NCI-H1105 (cell line): ENCODE data around the gene PSMD3.
A peak's percentile ranks its signal among the peaks of the same experiment; 100 is the strongest.

ENCODE experiments used
- DNase-seq: peaks from one replicate; lab custom pipeline; 2025; lab: John Stamatoyannopoulos, UW

Gene PSMD3

DNA sequence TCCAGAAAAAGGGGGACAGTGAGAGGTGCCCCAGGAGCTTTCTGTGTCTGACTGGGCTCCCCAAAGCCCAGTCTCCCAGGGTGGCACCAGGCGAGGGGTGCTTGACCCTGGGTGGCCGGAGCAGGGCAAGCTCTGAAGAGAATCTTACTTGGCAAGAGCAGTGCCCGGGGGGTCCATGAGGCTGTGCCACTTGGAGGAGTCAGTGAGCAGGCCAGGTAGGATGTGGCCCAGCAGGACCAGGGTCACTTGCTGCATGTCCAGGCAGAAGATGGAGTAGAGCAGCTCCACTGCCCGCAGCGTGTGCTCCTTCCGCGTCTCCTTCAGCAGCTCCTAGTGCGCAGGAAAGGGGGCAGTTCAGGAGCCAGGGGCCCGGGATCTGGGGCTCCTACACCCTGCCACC, 41.9 kb downstream of the PSMD3 start:
- DNase-seq = no peak

DNA sequence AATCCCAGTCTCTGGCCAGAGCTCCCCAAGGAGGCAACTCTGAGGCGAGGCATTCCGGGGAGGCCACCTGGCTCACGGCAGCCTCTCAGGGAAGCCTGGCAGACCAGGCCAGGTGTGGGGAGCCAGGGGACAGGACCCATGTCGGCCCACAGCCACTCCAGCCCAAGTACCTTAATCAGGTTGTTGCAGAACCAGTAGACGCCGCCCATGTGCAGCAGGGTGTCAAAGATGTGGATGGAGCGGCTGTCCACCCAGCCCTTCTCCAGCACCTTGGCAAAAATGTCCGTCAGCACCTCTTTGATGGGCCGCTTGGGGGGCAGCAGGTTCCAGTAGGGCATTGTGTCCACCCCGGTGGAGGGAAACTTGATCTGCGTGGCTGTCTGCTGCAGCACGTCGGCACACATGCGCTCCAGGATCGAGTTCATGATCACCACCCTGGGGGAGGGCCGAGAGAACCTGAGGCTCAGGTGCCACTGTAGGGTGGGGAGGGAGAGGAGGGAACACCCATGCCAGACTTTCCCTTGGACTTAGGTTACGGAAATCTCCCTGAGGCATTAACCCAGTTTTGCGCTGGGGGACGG, 42.4 kb downstream of the PSMD3 start:
- DNase-seq = no peak

DNA sequence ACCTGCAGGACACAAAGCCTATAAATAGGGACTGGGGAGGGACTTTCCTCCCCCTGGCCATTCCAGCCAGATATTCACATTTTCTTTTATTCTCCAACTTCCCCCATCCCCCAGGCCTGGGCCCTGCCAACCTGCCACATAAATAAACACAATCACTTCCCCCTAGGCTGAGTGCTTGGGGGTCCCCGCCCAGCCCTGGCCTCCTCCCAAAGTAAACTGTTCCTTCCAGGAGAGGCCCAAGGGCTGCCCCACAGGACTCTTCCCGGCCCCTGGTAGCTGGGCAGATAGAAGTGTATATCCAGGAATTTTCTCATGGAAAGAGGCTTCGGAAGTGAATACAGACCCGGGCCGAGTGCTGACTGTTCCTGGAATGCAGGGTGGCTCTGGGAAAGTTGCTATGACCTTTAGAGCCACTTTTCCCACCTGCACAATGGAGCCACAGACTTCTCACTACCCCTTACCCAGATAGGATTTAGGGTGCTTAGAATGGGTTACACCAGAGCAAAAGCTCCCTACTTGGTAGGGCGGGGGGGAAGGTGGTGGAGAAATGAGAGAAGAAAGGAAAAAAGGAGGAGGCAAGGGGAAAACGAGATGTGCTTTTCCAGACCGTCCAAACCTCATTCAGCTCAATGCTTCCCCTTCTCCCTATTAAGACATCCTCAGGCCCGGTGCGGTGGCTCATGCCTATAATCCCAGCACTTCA, 43.1 kb downstream of the PSMD3 start:
- no peak for DNase-seq

DNA sequence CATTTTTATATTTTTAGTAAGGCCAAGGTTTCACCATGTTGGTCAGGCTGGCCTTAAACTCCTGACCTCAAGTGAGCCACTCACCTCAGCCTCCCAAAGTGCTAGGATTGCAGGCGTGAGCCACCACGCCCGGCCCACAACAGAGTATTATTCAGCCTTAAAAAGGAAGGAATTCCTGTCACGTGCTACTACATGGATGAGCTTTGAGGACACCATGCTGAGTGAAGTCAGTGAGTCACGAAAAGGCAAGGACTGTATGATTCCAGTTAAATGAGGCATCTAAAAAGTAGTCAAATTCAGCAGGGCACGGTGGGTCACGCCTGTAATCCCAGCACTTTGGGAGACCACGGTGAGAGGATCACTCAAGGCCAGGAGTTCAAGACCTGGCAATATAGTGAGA, 44.3 kb downstream of the PSMD3 start:
- DNase-seq = no peak

DNA sequence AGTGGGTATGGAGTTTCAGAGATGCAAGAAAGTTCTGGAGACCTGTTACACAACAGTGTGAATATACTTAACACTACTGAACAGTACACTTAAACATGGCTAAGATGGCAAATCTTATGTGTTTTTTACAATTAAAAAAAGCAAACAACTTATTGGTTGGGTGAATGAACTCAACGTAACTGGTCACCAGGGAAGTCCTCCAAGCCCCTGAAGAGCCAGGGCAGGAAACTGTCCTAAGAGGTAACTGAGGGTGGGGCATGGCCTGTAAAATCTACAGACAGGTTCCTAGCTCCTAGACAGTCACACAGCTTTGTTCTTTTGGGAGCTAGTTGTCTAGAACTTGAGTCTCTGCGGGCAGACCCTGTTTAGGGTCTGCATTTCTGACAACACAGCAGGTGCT, 45.0 kb downstream of the PSMD3 start:
- DNase-seq = no peak

DNA sequence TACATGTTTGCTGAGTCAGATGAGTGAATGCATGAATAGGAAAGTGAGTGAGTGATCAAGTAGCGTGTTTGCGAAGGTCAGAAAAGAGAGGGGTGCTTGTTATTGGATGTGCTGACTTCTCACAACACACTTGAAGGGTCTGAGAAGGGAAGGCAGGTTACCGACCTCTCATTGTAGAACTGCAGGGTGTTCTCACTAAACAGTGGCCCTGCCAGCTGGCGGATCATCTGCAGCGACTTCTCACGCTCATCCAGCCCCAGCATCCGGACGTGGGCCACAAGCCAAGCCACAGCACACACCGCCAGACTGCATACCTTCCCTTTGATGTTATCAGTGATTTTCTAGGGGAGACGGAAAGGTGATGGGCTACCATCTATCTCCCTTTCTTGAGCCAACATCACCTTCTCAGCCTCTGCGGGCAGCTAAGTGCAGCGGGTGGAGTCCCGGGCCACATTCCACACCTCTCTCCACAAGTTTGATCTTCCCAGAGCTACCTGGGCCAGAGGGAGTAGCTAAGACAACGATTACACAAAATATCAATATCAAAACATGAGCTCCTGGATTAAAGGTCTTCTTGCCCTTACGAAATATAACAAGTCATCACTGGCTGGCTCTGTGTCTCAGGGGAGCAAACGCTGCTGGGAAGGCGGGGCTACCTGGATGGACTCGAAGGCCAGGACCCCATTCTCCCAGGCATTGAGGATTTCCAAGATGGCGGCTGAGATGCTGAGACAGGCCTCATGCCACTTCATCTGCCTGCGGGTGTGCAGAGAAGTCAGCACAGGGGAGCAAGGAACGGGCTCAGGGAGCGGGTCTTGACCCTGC, 45.6 kb downstream of the PSMD3 start:
- DNase-seq = no peak

DNA sequence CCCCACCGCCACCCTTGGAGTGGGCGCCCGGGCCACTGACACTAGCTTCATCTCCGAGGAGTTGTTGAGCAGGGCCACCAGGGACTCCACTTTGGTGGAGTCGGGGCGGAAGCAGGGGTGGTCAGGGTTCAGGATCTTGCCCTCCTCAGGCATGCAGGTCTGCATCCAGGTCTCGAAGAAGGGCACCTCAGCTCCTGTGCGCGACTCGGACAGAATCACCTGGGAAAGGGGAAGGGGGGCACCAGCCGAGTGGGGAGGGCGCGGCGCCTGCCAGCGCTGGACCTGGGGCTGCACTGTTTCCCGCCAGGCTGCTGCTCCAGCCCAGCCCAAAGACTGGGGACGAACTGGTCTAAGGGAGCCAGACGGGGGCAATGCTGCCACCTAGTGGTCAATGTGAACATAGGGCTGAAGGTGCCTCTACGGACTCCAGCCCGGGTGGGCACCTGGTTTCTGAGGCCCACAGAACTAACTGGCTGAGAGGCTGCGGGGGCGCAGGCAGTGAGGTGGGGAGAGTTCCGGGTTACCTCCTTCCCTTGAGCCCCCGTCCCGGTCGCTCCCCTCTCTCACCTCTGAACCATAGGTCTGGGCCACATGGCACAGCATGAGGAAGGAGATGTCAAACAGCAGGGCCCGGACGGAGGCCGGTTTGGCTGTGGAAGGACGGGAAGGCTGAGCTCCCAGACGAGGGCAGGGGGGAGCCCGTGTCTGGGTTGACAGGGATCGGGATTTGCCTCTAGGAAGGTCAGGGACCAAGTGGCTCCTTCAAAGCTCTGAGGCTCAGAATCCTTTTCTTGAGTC, 46.4 kb downstream of the PSMD3 start:
- peak; percentile 52 for DNase-seq

DNA sequence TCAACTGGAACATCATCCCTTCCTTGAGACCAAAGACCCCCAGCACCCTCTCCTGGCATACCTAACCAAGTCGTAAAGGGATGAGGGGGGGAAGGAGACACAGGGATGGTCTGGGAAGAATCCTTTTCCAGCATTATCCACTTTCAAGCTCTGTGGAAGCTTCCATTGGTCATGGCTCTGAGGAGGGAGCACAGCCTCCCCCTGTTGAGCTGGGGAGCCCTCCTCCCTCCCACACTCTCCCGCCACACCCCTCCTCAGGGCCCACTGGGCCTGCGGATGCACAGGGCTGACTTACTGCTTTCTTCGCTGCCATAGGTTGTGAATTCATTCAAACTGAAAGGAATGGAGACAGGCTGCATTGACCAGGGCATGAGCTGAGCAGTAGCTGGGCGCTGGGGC, 47.0 kb downstream of the PSMD3 start:
- no peak for DNase-seq

DNA sequence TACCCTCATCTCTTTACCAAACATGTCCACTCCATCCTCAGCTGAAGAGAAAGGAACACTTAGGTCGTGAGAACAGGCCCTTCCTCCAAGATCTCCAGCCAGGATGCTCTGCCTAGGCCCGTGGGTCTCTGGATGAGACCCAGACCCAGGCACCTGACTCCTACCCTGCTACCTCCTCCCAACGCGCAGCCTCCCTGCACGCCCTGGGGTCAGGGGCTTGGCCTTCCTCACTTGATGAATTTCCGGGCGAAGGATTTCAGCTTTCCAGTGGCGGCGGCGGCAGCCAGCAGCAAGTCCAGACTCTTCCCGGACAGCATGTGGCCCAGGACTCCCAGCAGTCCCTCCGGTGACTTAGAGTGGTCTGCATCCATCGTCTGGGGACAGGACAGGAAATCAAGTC, 48.0 kb downstream of the PSMD3 start:
- no peak for DNase-seq

DNA sequence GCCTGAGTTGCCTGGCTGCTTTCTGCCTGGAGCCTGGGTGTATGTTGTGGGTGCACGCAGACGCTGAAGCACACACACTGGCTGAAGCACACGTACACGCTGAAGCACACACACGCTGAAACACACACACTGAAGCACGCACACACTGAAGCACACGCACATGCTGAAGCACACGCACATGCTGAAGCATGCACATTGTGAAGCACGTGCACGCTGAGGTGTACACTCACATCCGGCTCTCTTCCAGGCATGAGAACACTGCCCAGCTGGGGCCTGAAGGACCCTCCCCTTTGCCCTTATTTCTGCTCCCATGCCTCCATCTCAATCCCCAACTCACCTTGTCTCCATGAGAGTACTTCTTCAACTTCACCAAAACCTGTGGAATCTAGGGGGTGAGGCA, 51.1 kb downstream of the PSMD3 start:
- no peak for DNase-seq

DNA sequence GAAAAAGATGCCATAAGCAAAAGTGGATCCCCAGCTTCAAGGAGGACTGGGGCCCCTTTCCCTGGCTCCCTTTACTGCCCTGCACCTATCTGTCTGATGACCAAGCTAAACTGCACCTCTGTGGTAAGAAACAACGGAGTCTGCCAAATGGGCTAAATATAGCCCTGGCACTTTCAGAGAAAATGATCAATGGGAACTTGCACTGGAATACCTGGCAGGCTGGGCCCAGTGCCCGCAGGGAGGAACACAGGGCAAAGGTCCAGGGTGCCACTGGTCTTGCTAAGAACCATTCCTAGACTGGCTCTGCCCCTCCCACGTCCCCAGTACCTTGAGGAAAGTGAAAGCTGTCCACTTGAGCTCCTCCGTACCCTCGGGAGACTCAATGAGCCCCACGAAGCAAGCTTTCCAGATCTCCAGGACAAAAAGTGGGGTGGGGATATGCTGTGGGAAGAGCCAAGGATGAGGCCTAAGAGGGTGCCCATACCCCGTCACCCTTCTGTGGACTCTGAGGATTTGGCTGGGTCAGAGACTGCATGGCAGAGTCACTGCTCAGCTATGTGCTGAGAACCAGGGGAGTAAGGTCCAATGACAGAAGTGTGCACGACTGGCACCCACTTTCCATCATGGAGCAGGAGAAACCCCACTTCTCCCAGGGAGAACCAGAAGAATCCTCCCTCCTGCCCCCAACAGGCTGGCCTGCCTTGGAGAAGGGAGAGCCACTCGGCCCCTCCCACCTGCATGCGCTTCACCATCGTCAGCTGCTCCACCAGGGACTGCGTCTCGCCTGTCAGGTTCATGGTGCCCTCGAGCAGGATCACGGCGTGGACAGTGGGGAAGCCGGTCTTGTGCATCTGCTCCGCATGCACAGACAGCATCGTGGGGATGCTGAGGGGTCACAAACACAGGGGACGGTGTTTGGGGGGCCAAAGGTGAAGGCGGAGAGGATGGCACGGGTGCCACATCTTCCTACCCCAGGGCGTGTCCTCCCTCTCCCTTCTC, 52.0 kb downstream of the PSMD3 start:
- DNase-seq = no peak

DNA sequence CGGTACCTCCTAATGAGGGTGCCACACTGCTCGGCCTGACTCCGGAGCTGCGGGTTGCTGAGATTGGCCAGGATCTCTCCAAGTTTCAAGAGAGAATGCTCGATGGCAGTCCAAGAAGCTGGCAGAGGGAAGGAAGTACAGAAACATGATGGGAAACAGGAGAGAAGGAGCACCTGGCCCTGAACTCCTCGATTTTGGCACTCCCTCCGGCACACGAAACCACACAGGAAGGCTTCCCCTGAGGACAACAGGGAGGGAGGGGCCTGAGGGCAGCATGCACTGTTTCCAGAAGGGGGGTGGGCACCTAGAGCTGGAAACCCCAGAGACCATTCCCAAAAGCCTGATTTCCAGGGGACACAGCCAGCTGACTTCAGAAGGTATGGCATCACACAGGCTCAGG, 52.7 kb downstream of the PSMD3 start:
- no peak for DNase-seq

DNA sequence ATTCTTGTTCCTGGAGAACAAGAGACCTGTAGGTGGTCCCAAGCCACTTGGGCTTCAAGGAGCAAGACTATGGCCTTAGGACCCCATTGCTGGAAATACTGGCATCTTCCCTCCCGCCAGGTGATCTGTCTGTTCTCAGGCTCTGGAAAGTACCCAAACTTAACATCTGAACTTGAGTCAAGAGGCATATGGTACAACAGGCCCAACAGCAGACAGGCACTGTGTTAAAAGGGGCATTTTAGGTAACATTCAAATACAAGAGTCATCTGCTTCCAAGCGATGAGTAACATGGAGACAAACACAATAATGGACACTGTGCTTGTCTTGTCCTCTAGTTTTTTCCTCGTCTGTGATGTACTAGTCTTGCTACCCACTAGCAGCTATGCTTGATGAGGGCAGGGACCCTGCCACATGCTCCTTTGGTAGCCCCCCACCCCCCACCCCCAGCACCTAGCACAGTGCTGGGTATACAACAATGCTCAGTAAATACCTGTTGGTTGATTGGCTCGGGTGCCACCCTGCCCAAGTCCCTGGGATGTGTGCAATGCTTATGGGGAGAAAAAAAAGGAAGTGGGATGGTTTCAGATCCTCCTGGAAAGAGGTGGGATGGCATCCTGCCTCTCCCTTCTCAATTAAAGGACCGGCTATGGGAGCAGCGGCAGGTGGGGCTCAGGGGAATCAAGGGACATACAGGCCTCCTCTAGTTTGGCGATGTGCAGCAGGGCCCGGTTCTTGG, 54.0 kb downstream of the PSMD3 start:
- no peak for DNase-seq

DNA sequence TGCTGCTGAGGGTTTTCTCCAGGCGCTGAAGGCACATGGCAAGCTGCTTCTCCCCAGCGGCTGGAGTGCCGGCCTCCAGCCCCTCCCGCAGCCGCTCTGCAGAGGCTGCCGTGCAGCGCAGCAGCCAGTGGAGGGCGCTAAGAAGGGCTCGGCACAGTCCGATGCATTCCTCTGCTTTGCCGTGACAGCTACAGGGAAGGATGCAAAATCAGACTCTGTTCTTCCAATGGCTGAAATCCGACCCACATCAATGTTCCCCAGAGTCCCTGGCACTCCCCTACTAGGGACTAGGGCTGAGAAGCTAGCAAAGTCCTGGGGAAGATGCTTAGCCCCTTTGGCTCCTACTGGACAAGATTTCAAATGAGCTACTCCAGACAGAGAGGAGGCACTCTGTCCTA, 54.6 kb downstream of the PSMD3 start:
- no peak for DNase-seq

DNA sequence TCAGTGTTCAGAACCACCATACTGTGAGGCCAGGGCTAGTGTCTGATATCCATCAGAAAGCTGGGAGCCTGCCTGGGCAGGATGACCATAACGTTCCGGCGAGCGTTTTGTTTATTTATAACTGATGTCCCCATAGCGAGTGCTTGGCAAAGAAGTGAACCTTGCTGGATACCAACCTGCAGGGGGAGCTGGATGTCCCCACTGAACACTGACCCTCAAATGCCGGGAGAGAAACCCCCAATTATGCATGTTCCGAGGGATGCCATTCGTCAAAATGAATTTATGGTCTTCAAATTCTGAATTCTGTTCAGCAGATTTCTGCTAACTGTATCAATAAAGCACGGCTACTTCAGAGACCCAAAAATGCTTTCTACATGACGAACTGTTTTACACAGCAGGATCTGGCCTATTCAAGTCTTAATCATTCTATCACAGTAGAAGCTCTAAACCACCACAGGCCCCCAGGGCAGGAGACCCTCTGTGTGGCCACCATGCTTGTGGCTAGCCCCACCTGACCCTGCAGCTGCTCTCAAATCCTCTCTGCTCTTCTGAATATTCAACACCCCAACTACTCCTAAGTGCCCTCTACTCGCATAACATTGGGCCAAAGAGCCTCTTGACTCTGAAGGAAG, 58.4 kb downstream of the PSMD3 start:
- peak; percentile 1 for DNase-seq

DNA sequence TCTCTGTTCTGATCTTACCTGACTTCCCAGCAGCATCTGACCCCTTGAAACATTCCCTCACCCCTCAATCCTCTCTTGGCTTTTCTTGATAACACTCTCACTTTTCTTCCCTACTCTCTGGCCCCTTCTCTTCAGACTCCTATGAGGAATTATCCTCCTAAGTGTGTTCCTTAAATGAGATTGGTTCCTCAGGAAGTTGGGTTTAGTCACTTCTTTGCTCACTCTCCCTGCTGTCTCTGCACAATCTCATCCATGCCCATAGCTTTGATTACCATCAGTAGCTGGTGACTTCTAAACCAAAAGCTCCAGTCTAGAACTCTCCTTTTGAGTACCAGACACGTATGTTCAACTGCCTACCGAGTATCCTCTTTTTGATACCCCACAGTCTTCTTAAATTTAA, 60.6 kb downstream of the PSMD3 start:
- DNase-seq = no peak
